ENCODE data around the gene PCA3.
"Not testable (repeated sequence)": the region's sequence is repeated elsewhere in the genome, so short reads cannot be mapped to it uniquely, and the experiment has no call there.

DNA sequence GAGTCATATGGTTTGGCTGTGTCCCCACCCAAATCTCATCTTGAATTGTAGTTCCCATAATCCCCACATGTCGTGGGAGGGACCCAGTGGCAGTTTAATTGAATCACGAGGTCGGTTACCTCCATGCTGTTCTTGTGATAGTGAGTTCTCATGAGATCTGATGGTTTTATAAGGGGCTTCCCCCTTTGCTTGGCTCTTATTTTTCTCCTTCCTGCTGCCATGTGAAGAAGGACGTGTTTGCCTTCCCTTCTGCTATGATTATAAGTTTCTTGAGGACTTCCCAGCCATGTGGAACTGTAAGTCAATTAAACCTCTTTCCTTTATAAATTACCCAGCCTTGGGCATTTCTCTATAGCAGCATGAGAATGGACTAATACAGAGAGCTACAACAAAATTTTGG lies 21.3 kb upstream of the PCA3 start:
- TF ChIP-seq, protein P1, sequence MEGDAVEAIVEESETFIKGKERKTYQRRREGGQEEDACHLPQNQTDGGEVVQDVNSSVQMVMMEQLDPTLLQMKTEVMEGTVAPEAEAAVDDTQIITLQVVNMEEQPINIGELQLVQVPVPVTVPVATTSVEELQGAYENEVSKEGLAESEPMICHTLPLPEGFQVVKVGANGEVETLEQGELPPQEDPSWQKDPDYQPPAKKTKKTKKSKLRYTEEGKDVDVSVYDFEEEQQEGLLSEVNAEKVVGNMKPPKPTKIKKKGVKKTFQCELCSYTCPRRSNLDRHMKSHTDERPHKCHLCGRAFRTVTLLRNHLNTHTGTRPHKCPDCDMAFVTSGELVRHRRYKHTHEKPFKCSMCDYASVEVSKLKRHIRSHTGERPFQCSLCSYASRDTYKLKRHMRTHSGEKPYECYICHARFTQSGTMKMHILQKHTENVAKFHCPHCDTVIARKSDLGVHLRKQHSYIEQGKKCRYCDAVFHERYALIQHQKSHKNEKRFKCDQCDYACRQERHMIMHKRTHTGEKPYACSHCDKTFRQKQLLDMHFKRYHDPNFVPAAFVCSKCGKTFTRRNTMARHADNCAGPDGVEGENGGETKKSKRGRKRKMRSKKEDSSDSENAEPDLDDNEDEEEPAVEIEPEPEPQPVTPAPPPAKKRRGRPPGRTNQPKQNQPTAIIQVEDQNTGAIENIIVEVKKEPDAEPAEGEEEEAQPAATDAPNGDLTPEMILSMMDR (conservative IDR thresholded peaks at IDR 0.05), result not testable (repeated sequence)
- not testable (repeated sequence) for TF ChIP-seq EZH2 (IDR thresholded peaks at IDR 0.05; ENCODE audit: low read depth)

Measured in PC-9 (cell line).